HEK293 (cell line): ENCODE results near the gene SPPL2B.

Source experiments
- KLF10 ChIP-seq: fragments of 450-650 bp; IDR thresholded peaks from 2 replicates; pipeline ENCODE4 v1.5.1; 2018; ENCODE audit warnings: missing biosample characterization, mild to moderate bottlenecking, missing genetic modification characterization
- PRDM1 ChIP-seq: fragments of 450-650 bp; formaldehyde crosslinking; IDR thresholded peaks from 2 replicates; pipeline ENCODE4; 2016; ENCODE audit warnings: missing biosample characterization, missing genetic modification characterization
- ZBTB7A ChIP-seq: fragments of 450-650 bp; formaldehyde crosslinking; IDR thresholded peaks from 2 replicates; pipeline ENCODE4 v1.5.1; 2016; ENCODE audit warnings: low read depth, missing biosample characterization, missing genetic modification characterization
- TF ChIP-seq, protein P1 (sequence below): fragments of 450-650 bp; formaldehyde crosslinking; IDR thresholded peaks from 2 replicates; pipeline ENCODE4 v1.5.1; 2016; ENCODE audit warnings: missing biosample characterization, missing genetic modification characterization

DNA sequence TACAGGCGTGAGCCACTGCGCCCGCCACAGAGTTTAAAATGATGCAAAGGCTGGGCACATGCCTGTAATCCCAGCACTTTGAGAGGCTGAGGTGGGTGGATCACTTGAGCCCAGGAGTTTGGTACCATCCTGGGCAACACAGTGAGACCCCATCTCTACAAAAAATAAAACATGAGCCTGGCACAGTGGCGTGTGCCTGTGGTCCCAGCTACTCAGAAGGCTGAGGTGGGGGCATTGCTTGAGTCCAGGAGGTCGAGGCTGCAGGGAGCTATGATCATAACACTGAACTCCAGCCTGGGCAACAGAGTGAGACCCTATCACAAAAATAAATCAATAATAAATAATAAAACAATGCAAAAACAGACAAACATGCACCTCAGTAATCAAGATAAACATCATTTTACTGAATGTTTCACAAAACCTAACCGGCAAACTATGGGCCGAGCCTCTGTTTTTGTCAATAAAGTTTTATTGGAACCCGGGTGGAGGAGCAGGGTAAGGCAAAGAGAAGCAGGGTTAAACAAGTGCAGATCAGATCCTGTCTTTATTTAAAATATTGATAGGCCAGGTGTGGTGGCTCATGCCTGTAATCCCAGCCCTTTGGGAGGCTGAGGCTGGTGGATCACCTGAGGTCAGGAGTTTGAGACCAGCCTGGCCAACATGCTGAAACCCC, 44.5 kb upstream of the SPPL2B start:
- TF ChIP-seq, protein P1, sequence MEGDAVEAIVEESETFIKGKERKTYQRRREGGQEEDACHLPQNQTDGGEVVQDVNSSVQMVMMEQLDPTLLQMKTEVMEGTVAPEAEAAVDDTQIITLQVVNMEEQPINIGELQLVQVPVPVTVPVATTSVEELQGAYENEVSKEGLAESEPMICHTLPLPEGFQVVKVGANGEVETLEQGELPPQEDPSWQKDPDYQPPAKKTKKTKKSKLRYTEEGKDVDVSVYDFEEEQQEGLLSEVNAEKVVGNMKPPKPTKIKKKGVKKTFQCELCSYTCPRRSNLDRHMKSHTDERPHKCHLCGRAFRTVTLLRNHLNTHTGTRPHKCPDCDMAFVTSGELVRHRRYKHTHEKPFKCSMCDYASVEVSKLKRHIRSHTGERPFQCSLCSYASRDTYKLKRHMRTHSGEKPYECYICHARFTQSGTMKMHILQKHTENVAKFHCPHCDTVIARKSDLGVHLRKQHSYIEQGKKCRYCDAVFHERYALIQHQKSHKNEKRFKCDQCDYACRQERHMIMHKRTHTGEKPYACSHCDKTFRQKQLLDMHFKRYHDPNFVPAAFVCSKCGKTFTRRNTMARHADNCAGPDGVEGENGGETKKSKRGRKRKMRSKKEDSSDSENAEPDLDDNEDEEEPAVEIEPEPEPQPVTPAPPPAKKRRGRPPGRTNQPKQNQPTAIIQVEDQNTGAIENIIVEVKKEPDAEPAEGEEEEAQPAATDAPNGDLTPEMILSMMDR (tag by site-specific recombination) = no peak
- no peak for TF ChIP-seq ZBTB7A
- no peak for TF ChIP-seq KLF10 (tag by site-specific recombination)
- no peak for TF ChIP-seq PRDM1 (tag by site-specific recombination)
